Fibroblast of mammary gland (primary cell): Measurements from ENCODE around the gene USO1.
"Not testable (repeated sequence)": the region's sequence is repeated elsewhere in the genome, so short reads cannot be mapped to it uniquely, and the experiment has no call there.

Experiments
- DNase-seq: peaks from one replicate; pipeline ENCODE4 v3.0.0-alpha.2; 2010; ENCODE audit warnings: low read depth
- H3K4me3 ChIP-seq: 2 replicates; pipeline ENCODE4 v1.5.1; 2011; ENCODE audit warnings: low read depth, mild to moderate bottlenecking, low read length, moderate library complexity; ENCODE audit not compliant: control insufficient read depth
- CTCF ChIP-seq: conservative IDR thresholded peaks from 2 replicates; pipeline ENCODE4 v1.5.1; 2011; ENCODE audit warnings: low read depth, low read length, inconsistent platforms; ENCODE audit not compliant: control insufficient read depth, insufficient read depth

USO1 gene

GRCh38 chr4:75724867-75725724 is 719 bp downstream of the USO1 start:
- peak; percentile 75 for DNase-seq
- TF ChIP-seq CTCF, result no peak
- H3K4me3 ChIP-seq, result peak overlapping the region; percentile 98

- DNase-seq, result not testable (repeated sequence)
- H3K4me3 ChIP-seq, result peak overlapping the region; percentile 98
These were observed 1.7 kb downstream of the USO1 start for GRCh38 chr4:75725942-75726538.

GRCh38 chr4:75726577-75726976 is 2.2 kb downstream of the USO1 start:
- peak overlapping the region; percentile 98 for H3K4me3 ChIP-seq
- peak; percentile 41 for DNase-seq
- no peak for TF ChIP-seq CTCF

GRCh38 chr4:75727073-75727472 is 2.7 kb downstream of the USO1 start:
- no peak for TF ChIP-seq CTCF
- peak overlapping the region; percentile 98 for H3K4me3 ChIP-seq
- no peak for DNase-seq

- no peak for DNase-seq
- no peak for TF ChIP-seq CTCF
- H3K4me3 ChIP-seq, result no peak overlapping the region
These were observed 5.5 kb downstream of the USO1 start for GRCh38 chr4:75729836-75730235.

GRCh38 chr4:75733369-75733768 is 9.0 kb downstream of the USO1 start:
- peak; percentile 74 for DNase-seq
- no peak overlapping the region for H3K4me3 ChIP-seq
- no peak for TF ChIP-seq CTCF

GRCh38 chr4:75735525-75735924 is 11.1 kb downstream of the USO1 start:
- DNase-seq, result no peak
- TF ChIP-seq CTCF, result no peak
- no peak overlapping the region for H3K4me3 ChIP-seq
